OCI-LY1 (cell line): ENCODE data around the gene SLC23A2.

Source experiments
- H2AFZ ChIP-seq: fragments of 200-600 bp; sonication (generic), shearing (Covaris generic); 2 replicates; pipeline ENCODE4 v1.6.0; 2014; ENCODE audit warnings: antibody characterized with exemption, mild to moderate bottlenecking, low read length
- H3F3A ChIP-seq: fragments of 200-600 bp; sonication (generic), shearing (Covaris generic); 2 replicates; pipeline ENCODE4 v1.6.0; 2014; ENCODE audit warnings: mild to moderate bottlenecking, antibody characterized with exemption, low read length, moderate library complexity; ENCODE audit not compliant: insufficient read depth
- H3K27ac ChIP-seq: fragments of 200-600 bp; sonication (generic); 2 replicates; pipeline ENCODE4 v1.5.1; 2014; ENCODE audit warnings: low read length, mixed run types, mild to moderate bottlenecking, low read depth; ENCODE audit not compliant: poor library complexity, severe bottlenecking
- H3K27me3 ChIP-seq: fragments of 200-600 bp; sonication (generic); 2 replicates; pipeline ENCODE4 v1.6.0; 2014; ENCODE audit warnings: antibody characterized with exemption, mild to moderate bottlenecking, low read length, moderate library complexity; ENCODE audit not compliant: insufficient read depth
- H3K36me3 ChIP-seq: fragments of 200-600 bp; sonication (generic); 2 replicates; pipeline ENCODE4 v1.6.1; 2014; ENCODE audit warnings: mild to moderate bottlenecking, antibody characterized with exemption, low read length, moderate library complexity, mixed read lengths; ENCODE audit not compliant: insufficient read depth
- H3K4me1 ChIP-seq: fragments of 200-600 bp; sonication (generic); 2 replicates; pipeline ENCODE4 v1.5.1; 2014; ENCODE audit warnings: mild to moderate bottlenecking, low read length, moderate library complexity; ENCODE audit not compliant: insufficient read depth, severe bottlenecking
- H3K4me2 ChIP-seq: fragments of 200-600 bp; sonication (generic), shearing (Covaris generic); 2 replicates; pipeline ENCODE4 v1.6.1; 2014; ENCODE audit warnings: low read length
- H3K4me3 ChIP-seq: fragments of 200-600 bp; sonication (generic); 2 replicates; pipeline ENCODE4 v1.5.1; 2014; ENCODE audit warnings: low read length, low read depth, mild to moderate bottlenecking, mixed read lengths; ENCODE audit not compliant: poor library complexity, severe bottlenecking
- H3K79me2 ChIP-seq: fragments of 200-600 bp; shearing (Covaris generic); 2 replicates; pipeline ENCODE4 v1.6.1; 2016; ENCODE audit warnings: mixed run types, low read length, mixed read lengths; ENCODE audit not compliant: insufficient read depth
- H3K9ac ChIP-seq: fragments of 200-600 bp; sonication (generic), shearing (Covaris generic); 2 replicates; pipeline ENCODE4 v1.6.1; 2014; ENCODE audit warnings: mild to moderate bottlenecking, low read length, mixed read lengths
- H3K9me2 ChIP-seq: fragments of 200-600 bp; sonication (generic), shearing (Covaris generic); 2 replicates; pipeline ENCODE4 v1.6.1; 2014; ENCODE audit warnings: low read depth, mild to moderate bottlenecking, low read length, mixed read lengths
- H3K9me3 ChIP-seq: fragments of 200-600 bp; shearing (Covaris generic); 2 replicates; pipeline ENCODE4 v1.6.1; 2014; ENCODE audit warnings: low read length, mixed read lengths
- H4K20me1 ChIP-seq: fragments of 200-600 bp; sonication (generic), shearing (Covaris generic); 2 replicates; pipeline ENCODE4 v1.6.0; 2016; ENCODE audit warnings: mild to moderate bottlenecking, low read length; ENCODE audit not compliant: insufficient read depth
- EZH2 ChIP-seq: fragments of 200-600 bp; sonication (generic), shearing (Covaris generic); IDR thresholded peaks from 2 replicates; pipeline ENCODE4 v1.8.0; 2017; ENCODE audit warnings: borderline replicate concordance, mixed run types, mild to moderate bottlenecking, antibody characterized with exemption, low read length, moderate library complexity, mixed read lengths
- TF ChIP-seq, protein P1 (sequence below): fragments of 200-600 bp; sonication (generic), shearing (Covaris generic); IDR thresholded peaks from 2 replicates; pipeline ENCODE4 v1.5.1; 2017; ENCODE audit warnings: mild to moderate bottlenecking, antibody characterized with exemption, low read length, moderate library complexity, mixed read lengths

The SLC23A2 gene

DNA sequence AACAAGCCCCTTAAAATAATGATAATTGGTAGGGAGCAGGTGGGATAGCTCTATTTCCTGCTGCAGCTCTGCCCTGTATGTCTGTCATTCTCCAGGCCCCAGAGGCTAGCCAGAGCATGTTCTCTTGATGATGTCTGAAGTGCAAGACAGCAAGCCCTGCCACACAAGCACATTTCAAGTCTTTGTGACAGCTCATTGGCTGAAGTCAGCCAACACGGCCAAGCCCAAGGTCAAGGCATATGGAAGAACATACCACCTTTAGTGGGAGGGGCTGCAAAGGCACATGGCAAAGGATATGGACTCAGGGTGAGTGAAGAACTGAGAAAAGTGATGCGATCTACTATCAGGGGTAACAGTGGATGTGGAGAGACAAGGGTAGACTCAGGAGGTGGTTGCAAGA, 163.6 kb downstream of the SLC23A2 start:
- no peaks in the 10 kb centered on the region for H4K20me1 ChIP-seq
- TF ChIP-seq, protein P1, sequence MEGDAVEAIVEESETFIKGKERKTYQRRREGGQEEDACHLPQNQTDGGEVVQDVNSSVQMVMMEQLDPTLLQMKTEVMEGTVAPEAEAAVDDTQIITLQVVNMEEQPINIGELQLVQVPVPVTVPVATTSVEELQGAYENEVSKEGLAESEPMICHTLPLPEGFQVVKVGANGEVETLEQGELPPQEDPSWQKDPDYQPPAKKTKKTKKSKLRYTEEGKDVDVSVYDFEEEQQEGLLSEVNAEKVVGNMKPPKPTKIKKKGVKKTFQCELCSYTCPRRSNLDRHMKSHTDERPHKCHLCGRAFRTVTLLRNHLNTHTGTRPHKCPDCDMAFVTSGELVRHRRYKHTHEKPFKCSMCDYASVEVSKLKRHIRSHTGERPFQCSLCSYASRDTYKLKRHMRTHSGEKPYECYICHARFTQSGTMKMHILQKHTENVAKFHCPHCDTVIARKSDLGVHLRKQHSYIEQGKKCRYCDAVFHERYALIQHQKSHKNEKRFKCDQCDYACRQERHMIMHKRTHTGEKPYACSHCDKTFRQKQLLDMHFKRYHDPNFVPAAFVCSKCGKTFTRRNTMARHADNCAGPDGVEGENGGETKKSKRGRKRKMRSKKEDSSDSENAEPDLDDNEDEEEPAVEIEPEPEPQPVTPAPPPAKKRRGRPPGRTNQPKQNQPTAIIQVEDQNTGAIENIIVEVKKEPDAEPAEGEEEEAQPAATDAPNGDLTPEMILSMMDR, result no peak
- TF ChIP-seq EZH2, result no peak
- no peaks in the 10 kb centered on the region for H3K4me1 ChIP-seq
- H3K27me3 ChIP-seq, result no peaks in the 10 kb centered on the region
- H3K9me2 ChIP-seq, result no peaks in the 10 kb centered on the region
- no peaks in the 10 kb centered on the region for H3F3A ChIP-seq
- no peak overlapping the region for H3K4me3 ChIP-seq
- H3K9me3 ChIP-seq, result no peaks in the 10 kb centered on the region
- no peak overlapping the region for H2AFZ ChIP-seq
- no peaks in the 10 kb centered on the region for H3K36me3 ChIP-seq
- no peak overlapping the region for H3K27ac ChIP-seq
- H3K4me2 ChIP-seq, result no peak overlapping the region
- H3K79me2 ChIP-seq, result no peaks in the 10 kb centered on the region
- no peak overlapping the region for H3K9ac ChIP-seq

DNA sequence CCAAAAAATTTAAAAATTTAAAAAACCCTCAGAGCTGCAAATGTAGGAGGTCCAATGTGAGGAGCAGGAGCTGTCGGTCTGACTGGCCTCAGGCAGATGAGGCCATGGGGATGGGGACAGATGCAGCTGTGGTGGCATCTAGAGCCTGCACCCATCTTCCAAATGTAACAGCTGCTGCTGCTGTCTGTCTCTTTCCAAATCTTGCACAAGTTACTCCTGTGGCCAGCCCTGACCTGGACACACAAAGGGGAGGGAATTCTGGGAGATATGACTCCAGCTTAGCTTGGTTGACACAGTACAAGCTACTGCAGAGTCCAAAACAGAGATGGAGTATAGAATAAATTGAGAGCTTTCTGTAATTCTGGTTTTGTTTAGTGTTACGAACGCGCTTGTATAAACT, 164.4 kb downstream of the SLC23A2 start:
- Histone ChIP-seq H3K79me2 (no peaks in the 10 kb centered on the region), H3K27me3 (no peaks in the 10 kb centered on the region), H3K9me3 (no peaks in the 10 kb centered on the region), H3K4me1 (no peaks in the 10 kb centered on the region), H3K27ac (no peak overlapping the region), H2AFZ (no peak overlapping the region), H4K20me1 (no peaks in the 10 kb centered on the region), H3K36me3 (no peaks in the 10 kb centered on the region), H3K4me3 (no peak overlapping the region), H3F3A (no peaks in the 10 kb centered on the region), H3K9ac (no peak overlapping the region), H3K4me2 (no peak overlapping the region), H3K9me2 (no peaks in the 10 kb centered on the region)
- TF ChIP-seq, protein P1, result no peak
- TF ChIP-seq EZH2, result no peak

DNA sequence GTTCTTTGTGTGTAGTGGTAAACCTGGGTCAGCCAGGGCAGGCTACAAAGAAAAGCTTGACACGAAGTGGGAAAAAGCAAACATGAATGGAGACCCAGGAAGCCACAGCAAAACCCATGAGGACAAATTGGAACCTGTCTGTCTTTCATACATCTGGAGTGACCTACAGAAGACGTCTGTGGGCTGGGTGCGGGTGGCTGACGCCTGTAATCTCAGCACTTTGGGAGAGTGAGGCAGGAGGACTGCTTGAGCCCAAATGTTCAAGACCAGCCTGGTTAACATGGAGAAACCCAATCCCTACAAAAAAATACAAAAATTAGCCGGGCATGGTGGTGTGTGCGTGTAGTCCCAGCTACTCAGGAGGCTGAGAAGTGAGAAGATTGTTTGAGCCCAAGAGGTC, 164.8 kb downstream of the SLC23A2 start:
- H3K9ac ChIP-seq, result no peak overlapping the region
- H3K36me3 ChIP-seq, result no peaks in the 10 kb centered on the region
- no peaks in the 10 kb centered on the region for H3K9me3 ChIP-seq
- no peaks in the 10 kb centered on the region for H3K4me1 ChIP-seq
- no peak overlapping the region for H2AFZ ChIP-seq
- no peak overlapping the region for H3K4me2 ChIP-seq
- no peaks in the 10 kb centered on the region for H3K27me3 ChIP-seq
- H3K4me3 ChIP-seq, result no peak overlapping the region
- H3K27ac ChIP-seq, result no peak overlapping the region
- H3K79me2 ChIP-seq, result no peaks in the 10 kb centered on the region
- no peaks in the 10 kb centered on the region for H4K20me1 ChIP-seq
- H3K9me2 ChIP-seq, result no peaks in the 10 kb centered on the region
- TF ChIP-seq, protein P1, result no peak
- no peak for TF ChIP-seq EZH2
- H3F3A ChIP-seq, result no peaks in the 10 kb centered on the region
